GM21619 (cell line): ENCODE measurements around the gene MED17.
"Not testable (repeated sequence)": the region's sequence is repeated elsewhere in the genome, so short reads cannot be mapped to it uniquely, and the experiment has no call there.

Source experiments
- ATAC-seq: cut with Tn5 transposase; IDR thresholded peaks from one replicate; pipeline ENCODE4 v1.9.1; 2021; ENCODE audit not compliant: unreplicated experiment

The MED17 gene

DNA sequence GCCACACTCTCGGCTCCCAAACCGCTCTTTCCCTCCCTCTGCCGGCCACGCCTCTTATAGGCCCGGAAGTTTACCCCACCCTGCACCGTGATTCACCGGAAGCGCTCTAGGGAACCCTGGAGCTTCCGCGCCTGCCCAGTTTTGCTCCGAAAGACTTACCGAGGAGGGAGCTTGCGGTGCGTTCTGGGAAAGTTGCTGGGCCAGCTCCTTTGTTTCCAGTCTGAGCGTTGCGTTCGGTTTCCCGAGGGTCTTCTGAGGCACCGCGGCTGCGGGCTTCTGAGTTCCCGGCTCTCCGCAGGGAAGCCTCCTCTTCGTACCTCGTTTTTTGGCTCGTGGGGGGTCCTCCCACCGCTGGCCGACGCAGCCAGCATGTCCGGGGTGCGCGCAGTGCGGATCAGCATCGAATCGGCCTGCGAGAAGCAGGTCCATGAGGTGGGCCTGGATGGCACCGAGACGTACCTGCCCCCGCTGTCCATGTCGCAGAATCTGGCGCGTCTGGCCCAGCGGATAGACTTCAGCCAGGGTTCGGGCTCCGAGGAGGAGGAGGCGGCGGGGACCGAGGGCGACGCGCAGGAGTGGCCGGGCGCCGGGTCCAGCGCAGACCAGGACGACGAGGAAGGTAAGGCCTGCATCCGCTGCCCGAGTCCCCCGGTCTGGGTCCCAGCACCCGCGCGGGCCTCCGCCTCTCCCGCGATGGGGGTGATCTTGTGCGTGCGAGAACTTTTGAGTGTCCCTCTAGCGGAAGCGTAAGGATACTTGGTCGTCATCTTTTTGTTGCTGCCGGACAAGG is at the start of gene MED17:
TSS of gene MED17 (plus strand) at position 138 of the 790 bp plus-strand sequence. CDS start at position 370, 232 bp downstream.
- peak; percentile 94 for ATAC-seq

DNA sequence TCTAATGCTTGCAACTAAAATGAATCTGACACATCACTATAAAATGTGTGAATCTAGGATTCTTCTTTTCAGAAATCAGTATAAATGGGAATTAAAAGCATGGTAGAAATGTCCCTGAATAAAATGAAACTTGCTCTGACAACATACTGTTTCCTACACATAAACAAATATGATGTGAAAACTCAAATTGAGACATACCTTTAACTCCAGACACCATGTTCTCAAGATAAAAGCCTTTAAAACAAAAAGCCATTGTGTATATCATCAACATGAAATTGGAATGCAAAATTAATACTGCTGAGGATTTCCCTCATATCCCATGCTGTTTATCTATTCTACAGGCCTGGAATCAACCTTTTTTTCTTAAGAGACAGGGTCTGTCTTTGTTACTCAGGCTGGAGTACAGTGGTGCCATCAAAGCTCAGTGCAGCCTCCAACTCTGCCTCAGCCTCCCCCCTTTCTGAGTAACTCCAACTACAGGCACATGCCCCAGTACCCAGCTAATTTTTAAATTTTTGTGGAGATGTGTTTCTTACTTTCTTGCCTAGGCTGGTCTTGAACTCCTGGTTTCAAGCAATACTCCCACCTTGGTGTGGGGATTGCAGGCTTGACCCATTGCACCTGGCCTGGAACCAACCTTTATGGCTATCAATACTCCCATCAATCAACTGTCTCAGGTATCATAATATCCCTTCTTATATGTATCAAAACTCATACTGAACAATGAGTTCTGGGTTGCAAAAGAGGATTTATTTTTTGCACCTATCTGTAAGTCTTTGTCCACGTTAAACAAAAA is 49.5 kb upstream of the MED17 start:
- no peak for ATAC-seq

- ATAC-seq: no peak
Observed at GRCh38 chr11:93735627-93736026, 48.5 kb upstream of the MED17 start.

DNA sequence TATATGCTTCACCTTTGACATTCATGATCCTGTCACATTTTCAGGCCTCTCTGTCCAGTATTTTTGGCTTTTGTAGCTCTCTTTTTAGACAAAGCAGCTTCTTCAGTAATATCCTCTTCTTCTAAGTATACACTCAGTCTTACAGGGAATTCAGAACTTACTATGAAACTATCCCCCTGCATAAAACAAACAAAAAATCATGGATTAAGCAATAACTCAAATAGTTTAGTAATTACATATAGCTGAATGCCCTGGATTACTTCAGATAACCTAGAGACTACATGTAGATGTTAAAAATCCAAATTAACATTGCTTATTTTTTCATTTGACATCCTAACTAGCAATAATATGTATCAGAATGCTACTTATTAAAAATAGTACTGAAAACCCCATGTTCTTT is 48.0 kb upstream of the MED17 start:
- ATAC-seq: no peak

- ATAC-seq: no peak
Observed at GRCh38 chr11:93737904-93738612, 46.0 kb upstream of the MED17 start.

GRCh38 chr11:93738647-93739081 is 45.4 kb upstream of the MED17 start:
- no peak for ATAC-seq

DNA sequence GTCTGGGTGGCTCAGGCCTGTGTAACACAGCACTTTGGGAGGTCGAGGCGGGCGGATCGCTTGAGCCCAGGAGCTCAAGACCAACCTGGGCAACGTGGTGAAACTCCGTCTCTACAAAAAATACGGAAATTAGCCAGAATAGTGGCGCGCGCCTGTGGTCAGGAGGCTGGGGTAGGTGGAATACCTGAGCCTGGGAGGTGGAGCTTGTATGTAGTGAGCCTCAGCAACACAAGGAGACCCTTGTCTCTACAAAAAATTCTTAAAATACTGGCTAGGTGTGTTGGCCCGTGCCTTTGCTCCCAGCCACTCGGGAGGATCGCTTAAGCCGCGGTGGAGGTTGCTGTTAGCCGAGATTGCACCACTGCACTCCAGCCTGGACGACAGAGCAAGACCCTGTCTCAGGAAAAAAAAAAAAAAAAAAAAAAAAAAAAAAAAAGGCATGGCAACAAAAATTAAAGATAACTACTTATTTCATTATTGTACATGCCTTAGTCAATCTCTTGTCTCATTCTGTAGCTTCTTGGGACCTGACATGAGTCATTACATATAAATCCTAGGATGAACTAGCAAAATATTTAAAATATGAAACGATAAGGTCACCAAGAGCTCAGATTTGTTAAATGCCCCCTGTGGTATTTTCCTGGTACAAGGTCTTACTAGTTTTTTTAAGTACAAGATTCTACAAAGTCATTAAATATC is 43.9 kb upstream of the MED17 start:
- no peak for ATAC-seq

DNA sequence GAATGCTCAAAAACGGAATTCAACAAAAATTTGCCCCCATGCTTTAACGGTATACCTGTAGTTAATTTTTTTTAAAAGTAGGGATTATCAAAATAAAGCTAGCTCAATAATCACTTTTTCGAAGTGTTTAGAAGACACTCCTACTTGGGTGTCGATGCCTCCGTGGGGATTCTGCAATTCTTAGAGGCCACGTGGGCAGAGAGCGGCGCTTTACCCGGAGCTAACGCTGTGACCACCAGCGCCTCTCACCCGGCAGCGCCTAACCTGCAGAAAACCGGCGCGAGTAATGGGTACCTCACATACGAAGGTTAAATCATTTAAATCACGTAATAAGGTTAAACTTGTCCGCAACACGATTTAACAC is 43.4 kb upstream of the MED17 start:
- peak; percentile 31 for ATAC-seq

DNA sequence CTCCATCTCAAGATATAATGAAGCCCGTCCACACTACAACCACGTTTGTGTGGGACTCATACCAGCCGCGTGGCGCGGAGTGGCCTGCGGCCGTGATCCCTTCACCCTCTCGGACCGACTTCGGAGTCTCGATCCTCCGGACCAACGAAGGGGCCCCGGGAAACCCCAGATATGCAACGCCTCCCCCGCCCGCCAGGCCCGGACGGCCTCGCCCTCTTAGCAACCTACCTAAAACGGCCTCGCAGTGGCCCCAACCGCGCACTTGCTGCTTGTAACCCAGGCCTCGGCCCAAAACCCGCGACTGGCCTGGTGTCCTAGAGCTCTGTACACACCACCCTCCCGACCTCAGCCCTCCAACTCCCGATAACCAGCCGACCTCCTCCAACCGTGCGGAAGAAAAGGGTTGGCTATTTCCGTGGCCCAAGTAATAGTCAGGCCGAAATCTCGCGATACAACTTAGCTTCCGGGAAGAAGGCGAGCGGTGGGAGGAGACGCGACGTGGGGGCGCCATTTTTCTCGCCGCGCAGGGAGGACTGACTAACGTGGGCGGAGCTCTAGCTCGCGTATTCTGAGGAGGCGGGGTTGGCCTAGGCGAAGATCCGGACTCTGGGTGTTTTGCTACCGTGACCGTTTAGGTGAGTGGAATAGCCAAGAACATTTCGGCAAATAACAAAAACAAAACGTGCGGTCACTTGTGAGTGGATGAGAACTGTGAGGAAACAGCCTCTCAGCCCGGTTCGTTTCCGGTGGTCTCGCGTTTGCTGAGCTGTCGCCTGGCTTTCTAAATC is 42.8 kb upstream of the MED17 start, which contains the start of the genes C11orf54 and TAF1D:
TSS of gene C11orf54 (plus strand) at position 579 of the 788 bp plus-strand sequence. CDS start 5,722 bp downstream, outside the sequence.
TSS of gene TAF1D (minus strand) at position 402 of the 788 bp plus-strand sequence. CDS start 2,191 bp downstream, outside the sequence.
- peak; percentile 83 for ATAC-seq

DNA sequence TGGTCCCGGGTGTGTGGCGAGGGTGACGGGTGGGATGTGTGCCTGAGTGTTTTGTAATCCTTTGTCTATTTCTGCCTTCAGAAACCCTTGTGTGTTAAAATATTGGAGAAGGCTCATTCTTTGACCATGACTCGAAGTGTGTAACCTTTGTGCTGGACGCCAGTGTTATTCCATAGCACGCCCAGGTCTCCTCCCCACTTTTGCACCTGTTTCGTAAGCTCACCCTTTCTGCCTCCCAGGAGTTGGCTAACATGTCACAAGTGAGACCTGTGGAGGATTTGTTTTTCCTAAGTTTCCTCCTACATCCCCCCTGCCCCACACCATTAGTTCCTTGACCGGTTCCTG is 42.2 kb upstream of the MED17 start:
- peak; percentile 4 for ATAC-seq

DNA sequence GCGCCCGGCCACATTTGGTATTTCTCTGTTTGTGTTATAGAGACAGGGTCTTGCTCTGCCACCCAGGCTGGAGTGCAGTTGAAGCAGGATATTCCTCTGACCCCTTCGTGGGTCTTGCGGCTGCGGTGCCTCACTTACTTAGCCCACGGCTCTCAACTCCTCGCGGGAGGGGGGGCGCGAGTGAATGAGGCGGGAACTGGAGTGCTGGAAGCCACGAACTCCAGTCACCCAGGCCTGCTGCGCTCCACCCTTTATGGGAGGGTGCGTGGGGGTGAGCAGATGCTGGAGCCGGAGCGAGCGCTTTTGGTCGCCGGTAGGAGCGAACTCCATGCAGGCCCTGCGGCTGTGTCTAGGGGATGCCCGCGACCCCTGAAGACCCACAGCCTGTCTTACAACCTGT is 40.8 kb upstream of the MED17 start:
- no peak for ATAC-seq

DNA sequence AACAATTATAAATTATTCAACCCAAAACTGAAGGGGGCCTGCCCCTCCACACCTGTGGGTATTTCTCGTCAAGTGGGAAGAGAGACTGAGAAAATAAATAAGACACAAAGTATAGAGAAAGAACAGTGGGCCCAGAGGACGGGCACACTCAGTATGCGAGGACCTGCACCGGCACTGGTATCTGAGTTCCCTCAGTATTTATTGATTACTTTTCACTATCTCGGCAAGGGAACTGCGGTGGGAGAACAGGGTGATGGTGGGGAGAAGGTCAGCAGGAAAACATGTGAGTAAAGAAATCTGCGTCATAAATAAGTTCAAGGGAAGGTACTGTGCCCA is 39.4 kb upstream of the MED17 start:
- ATAC-seq: no peak

- ATAC-seq: not testable (repeated sequence)
Observed at GRCh38 chr11:93745005-93745755, 38.9 kb upstream of the MED17 start.

GRCh38 chr11:93746101-93746500 is 38.0 kb upstream of the MED17 start:
- no peak for ATAC-seq

DNA sequence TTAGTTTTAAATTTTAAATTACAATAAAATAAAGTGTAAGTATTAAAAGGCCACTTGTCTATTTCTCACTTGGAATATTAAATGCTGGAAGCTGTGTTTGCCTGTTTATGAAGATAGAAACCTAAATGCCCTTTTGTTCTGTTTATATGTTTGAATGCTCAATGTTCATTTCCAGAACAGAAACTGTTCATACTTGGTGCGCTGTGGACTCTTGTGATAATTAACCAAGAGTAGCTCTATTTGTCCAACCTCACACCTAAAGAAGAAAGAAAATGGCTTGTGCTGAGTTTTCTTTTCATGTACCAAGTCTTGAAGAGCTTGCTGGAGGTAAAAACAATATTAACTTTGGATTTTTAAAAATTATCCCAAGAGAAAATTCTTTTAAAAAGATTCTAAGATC is 37.0 kb upstream of the MED17 start:
- ATAC-seq: peak; percentile 98

GRCh38 chr11:93751001-93751400 is 33.1 kb upstream of the MED17 start:
- no peak for ATAC-seq

- no peak for ATAC-seq
Observed at GRCh38 chr11:93753241-93753640, 30.8 kb upstream of the MED17 start.

GRCh38 chr11:93756748-93757147 is 27.3 kb upstream of the MED17 start:
- no peak for ATAC-seq

DNA sequence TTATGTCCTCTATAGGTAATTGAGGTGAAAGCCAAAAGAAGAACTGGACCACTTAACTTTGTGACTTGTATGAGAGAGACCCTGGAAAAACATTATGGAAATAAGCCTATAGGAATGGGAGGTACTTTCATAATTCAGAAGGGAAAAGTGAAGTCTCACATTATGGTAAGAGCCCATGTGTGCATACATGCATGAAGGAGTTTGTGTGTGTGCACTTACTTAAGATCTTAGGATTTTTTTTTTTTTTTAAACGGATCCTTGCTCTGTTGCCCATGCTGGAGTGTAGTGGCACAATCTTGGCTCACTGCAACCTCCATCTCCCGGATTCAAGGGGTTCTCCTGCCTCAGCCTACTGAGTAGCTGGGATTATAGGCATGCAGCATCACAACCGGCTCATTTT is 26.8 kb upstream of the MED17 start:
- ATAC-seq: no peak
